Activated CD4-positive, alpha-beta memory T cell treated with anti-CD3 and anti-CD28 coated beads, Interleukin-2, amount 10 ng/mL, durations not matched to agents 7 days and 5 days (primary cell): ENCODE measurements around the gene CCNG1. TPM values are rescaled to one million over a fixed set of nuclear protein-coding genes. Genes with fewer than 3 reads are reported as not detected.

Experiments used
- total RNA-seq, 2 experiments: library from RNA; stranded (reverse); gene quantifications; one replicate each; pipeline ENCODE4 v1.2.3, GENCODE V29; 2021

Gene CCNG1
- total RNA-seq, 2 experiments from 2014 or later = 143 to 154 TPM

Other genes starting within 250 kb of the CCNG1 start
- gene NUDCD2, start 22.5 kb downstream of the CCNG1 start, total RNA-seq = 10 to 100 TPM; 36.0 to 39.3 TPM
- 10 to 100 TPM; 74.7 to 75.7 TPM for gene HMMR, start 23.0 kb downstream of the CCNG1 start, total RNA-seq
- gene MAT2B, start 68.0 kb downstream of the CCNG1 start, total RNA-seq = 100 to 1,000 TPM; 112 to 119 TPM